GM12892 (cell line): ENCODE measurements around the gene ELMOD3.

ENCODE experiments used
- POLR2A ChIP-seq: IDR thresholded peaks from 2 replicates; pipeline ENCODE4 v1.6.1; 2011; ENCODE audit warnings: low read depth, low read length, control low read depth
- POLR2AphosphoS5 ChIP-seq: IDR thresholded peaks from 2 replicates; pipeline ENCODE4 v1.6.1; 2011; ENCODE audit warnings: low read depth, low read length, control low read depth
- TAF1 ChIP-seq: IDR thresholded peaks from 2 replicates; pipeline ENCODE4 v1.6.1; 2011; ENCODE audit warnings: low read depth, mild to moderate bottlenecking, control low read depth, low read length, borderline replicate concordance

GRCh38 chr2:85387754-85388153, 33.2 kb downstream of the ELMOD3 start:
- no peak for TF ChIP-seq POLR2AphosphoS5
- TF ChIP-seq POLR2A: no peak
- no peak for TF ChIP-seq TAF1
